ENCODE measurements around the gene C1QTNF1.

C1QTNF1 gene

GRCh38 chr17:79090443-79091225 lies 66.7 kb downstream of the C1QTNF1 start:
- no peak for DNase-seq (ENCODE audit: low read depth in 2 of 3, low spot score in 1 of 3)

GRCh38 chr17:79091226-79091670 lies 67.3 kb downstream of the C1QTNF1 start:
- no peak for DNase-seq (ENCODE audit: low read depth in 2 of 3, low spot score in 1 of 3)

- DNase-seq (ENCODE audit: low read depth in 2 of 3, low spot score in 1 of 3): no peak
These were observed 68.6 kb downstream of the C1QTNF1 start for GRCh38 chr17:79092567-79092966.

- DNase-seq (ENCODE audit: low read depth in 2 of 3, low spot score in 1 of 3): no peak
These were observed 69.3 kb downstream of the C1QTNF1 start for GRCh38 chr17:79093270-79093669.

- no peak for DNase-seq (ENCODE audit: low read depth in 2 of 3, low spot score in 1 of 3)
These were observed 70.3 kb downstream of the C1QTNF1 start for GRCh38 chr17:79094261-79094660.

GRCh38 chr17:79095345-79096055 lies 71.5 kb downstream of the C1QTNF1 start:
- DNase-seq (ENCODE audit: low read depth in 2 of 3, low spot score in 1 of 3): no peak

GRCh38 chr17:79096477-79096876 lies 72.5 kb downstream of the C1QTNF1 start:
- no peak for DNase-seq (ENCODE audit: low read depth in 2 of 3, low spot score in 1 of 3)

GRCh38 chr17:79097226-79098055 lies 73.5 kb downstream of the C1QTNF1 start:
- DNase-seq (ENCODE audit: low read depth in 2 of 3, low spot score in 1 of 3): no peak

GRCh38 chr17:79098282-79098867 lies 74.4 kb downstream of the C1QTNF1 start:
- no peak for DNase-seq (ENCODE audit: low read depth in 2 of 3, low spot score in 1 of 3)

Data from stimulated activated CD4-positive, alpha-beta T cell treated with anti-CD3 and anti-CD28 coated beads, Interleukin-12 subunit alpha, Interleukin-12 subunit beta, amount 100 ng/mL, for 48 hours (primary cell).